ENCODE data around the gene ACTR2. TPM values are rescaled to one million over a fixed set of nuclear protein-coding genes. Genes with fewer than 3 reads are reported as not detected.

The ACTR2 gene
- total and polyA plus RNA-seq, 2 of the 13 experiments (the other 11 are each of a cell fraction or from before 2014, with no cell fraction given): 51.2 to 100 TPM

- TF ChIP-seq, protein P1, sequence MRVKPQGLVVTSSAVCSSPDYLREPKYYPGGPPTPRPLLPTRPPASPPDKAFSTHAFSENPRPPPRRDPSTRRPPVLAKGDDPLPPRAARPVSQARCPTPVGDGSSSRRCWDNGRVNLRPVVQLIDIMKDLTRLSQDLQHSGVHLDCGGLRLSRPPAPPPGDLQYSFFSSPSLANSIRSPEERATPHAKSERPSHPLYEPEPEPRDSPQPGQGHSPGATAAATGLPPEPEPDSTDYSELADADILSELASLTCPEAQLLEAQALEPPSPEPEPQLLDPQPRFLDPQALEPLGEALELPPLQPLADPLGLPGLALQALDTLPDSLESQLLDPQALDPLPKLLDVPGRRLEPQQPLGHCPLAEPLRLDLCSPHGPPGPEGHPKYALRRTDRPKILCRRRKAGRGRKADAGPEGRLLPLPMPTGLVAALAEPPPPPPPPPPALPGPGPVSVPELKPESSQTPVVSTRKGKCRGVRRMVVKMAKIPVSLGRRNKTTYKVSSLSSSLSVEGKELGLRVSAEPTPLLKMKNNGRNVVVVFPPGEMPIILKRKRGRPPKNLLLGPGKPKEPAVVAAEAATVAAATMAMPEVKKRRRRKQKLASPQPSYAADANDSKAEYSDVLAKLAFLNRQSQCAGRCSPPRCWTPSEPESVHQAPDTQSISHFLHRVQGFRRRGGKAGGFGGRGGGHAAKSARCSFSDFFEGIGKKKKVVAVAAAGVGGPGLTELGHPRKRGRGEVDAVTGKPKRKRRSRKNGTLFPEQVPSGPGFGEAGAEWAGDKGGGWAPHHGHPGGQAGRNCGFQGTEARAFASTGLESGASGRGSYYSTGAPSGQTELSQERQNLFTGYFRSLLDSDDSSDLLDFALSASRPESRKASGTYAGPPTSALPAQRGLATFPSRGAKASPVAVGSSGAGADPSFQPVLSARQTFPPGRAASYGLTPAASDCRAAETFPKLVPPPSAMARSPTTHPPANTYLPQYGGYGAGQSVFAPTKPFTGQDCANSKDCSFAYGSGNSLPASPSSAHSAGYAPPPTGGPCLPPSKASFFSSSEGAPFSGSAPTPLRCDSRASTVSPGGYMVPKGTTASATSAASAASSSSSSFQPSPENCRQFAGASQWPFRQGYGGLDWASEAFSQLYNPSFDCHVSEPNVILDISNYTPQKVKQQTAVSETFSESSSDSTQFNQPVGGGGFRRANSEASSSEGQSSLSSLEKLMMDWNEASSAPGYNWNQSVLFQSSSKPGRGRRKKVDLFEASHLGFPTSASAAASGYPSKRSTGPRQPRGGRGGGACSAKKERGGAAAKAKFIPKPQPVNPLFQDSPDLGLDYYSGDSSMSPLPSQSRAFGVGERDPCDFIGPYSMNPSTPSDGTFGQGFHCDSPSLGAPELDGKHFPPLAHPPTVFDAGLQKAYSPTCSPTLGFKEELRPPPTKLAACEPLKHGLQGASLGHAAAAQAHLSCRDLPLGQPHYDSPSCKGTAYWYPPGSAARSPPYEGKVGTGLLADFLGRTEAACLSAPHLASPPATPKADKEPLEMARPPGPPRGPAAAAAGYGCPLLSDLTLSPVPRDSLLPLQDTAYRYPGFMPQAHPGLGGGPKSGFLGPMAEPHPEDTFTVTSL (CRISPR knock-in tag; IDR thresholded peaks at IDR 0.05; ENCODE audit: borderline replicate concordance): no peak
- TF ChIP-seq ZNF703 (CRISPR knock-in tag; IDR thresholded peaks at IDR 0.05; ENCODE audit: borderline replicate concordance) (no peak), ZNF816 (CRISPR knock-in tag; IDR thresholded peaks at IDR 0.05; ENCODE audit: borderline replicate concordance) (peak; percentile 17; the same call in 1 of the 2 replicates), BRD4 (CRISPR knock-in tag; IDR thresholded peaks at IDR 0.05) (no peak), BCL6 (CRISPR knock-in tag; IDR thresholded peaks at IDR 0.05) (no peak), HNF1A (IDR thresholded peaks at IDR 0.05; ENCODE audit: low read depth) (no peak), HNF1A (CRISPR knock-in tag; IDR thresholded peaks at IDR 0.05; ENCODE audit: borderline replicate concordance) (no peak), NFYC (CRISPR knock-in tag; IDR thresholded peaks at IDR 0.05) (no peak), ATAD3A (CRISPR knock-in tag; IDR thresholded peaks at IDR 0.05) (no peak), RXRB (CRISPR knock-in tag; IDR thresholded peaks at IDR 0.05; ENCODE audit: borderline replicate concordance) (0 out of 2 replicates have a peak, but pooled peaks have one; percentile 4), ZNF792 (CRISPR knock-in tag; IDR thresholded peaks at IDR 0.05) (0 out of 2 replicates have a peak, but pooled peaks have one; percentile 20), NBN (conservative IDR thresholded peaks at IDR 0.05) (no peak), ISL2 (CRISPR knock-in tag; IDR thresholded peaks at IDR 0.05) (no peak), RFX5 (IDR thresholded peaks at IDR 0.05; ENCODE audit: low read depth, low read length) (no peak)
Measured at GRCh38 chr2:65228263-65228750, 676 bp downstream of the ACTR2 start (continued).

Data from HepG2 (cell line).